GM21529 (cell line): ENCODE results near the gene REV1.
"Not testable (repeated sequence)": the region's sequence is repeated elsewhere in the genome, so short reads cannot be mapped to it uniquely, and the experiment has no call there.

Source experiments
- ATAC-seq: cut with Tn5 transposase; IDR thresholded peaks from one replicate; pipeline ENCODE4 v1.9.1; 2021; ENCODE audit not compliant: unreplicated experiment

The REV1 gene

DNA sequence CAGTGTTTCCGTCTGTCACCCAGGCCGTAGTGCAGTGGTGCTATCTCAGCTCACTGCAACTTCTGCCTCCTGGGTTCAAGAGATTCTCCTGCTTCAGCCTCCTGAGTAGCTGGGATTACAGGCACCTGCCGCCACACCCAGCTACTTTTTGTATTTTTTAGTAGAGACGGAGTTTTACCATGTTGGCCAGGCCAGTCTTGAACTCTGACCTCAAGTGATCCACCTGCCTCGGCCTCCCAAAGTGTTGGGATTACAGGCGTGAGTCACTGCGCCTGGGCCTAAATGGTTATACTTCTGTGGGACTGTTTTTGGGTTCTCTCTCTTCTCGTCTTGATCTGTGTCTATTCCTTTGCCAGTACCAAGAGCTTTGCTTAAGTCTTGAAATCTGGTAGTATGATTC, 135.0 kb downstream of the REV1 start:
- not testable (repeated sequence) for ATAC-seq

DNA sequence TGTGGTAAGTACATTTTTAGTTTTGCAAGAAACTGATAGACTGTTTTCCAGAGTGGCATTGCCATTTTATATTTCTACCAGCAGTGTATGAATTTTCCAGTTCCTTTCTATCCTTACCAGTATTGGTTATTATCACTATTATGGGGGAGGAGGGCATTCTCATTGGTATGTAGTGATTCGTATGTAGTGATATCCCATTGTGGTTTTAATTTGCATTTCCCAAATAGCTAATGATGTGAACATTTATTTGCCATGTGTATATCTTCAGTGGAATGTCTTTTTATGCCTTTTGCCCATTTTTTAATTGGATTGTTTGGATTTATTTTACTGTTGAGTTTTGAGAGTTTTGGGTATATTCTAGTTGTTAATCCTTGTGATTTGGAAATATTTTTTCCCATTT, 135.7 kb downstream of the REV1 start:
- ATAC-seq, result no peak
